ENCODE data around the gene NOL9.

NOL9 gene

GRCh38 chr1:6588893-6589520 is 34.7 kb upstream of the NOL9 start:
- Histone ChIP-seq H3K27me3 (ENCODE audit: control insufficient read depth in 1 of 2, insufficient read depth in 1 of 2, low read length in 2 of 2) (no peaks in the 10 kb centered on the region), H3K79me1 (replicated peaks; ENCODE audit: low read length, poor library complexity, severe bottlenecking) (peaks cover 57% of the 10 kb centered on the region), H3K4me3 (ENCODE audit: insufficient read depth in 1 of 2, low read depth in 1 of 2, low read length in 2 of 2) (no peak overlapping the region), H3K4me2 (ENCODE audit: low read length, poor library complexity, severe bottlenecking) (no peak overlapping the region), H3K9me3 (ENCODE audit: control insufficient read depth, low read length) (no peaks in the 10 kb centered on the region), H3K4ac (ENCODE audit: low read depth in 1 of 2, low read length in 2 of 2) (no peak overlapping the region), H4K8ac (ENCODE audit: low read length) (no peak overlapping the region), H3K4me1 (ENCODE audit: control insufficient read depth, insufficient read depth, low read depth, low read length) (peaks cover 9% of the 10 kb centered on the region), H3K27ac (ENCODE audit: low read length, poor library complexity, severe bottlenecking) (no peak overlapping the region), H3K36me3 (ENCODE audit: control insufficient read depth in 1 of 2, insufficient read depth in 2 of 2, low read depth in 1 of 2, low read length in 2 of 2) (peaks cover 68 to 82% of the 10 kb centered on the region in 2 experiments), H3K18ac (ENCODE audit: low read depth in 1 of 2, low read length in 2 of 2) (no peak overlapping the region), H2AFZ (ENCODE audit: low read depth, low read length) (no peak overlapping the region), H2AK5ac (ENCODE audit: low read length, severe bottlenecking) (no peak overlapping the region), H2BK15ac (ENCODE audit: low read depth, poor library complexity, severe bottlenecking) (no peak overlapping the region), H2BK5ac (ENCODE audit: low read depth, low read length, poor library complexity, severe bottlenecking) (no peak overlapping the region), H2BK120ac (ENCODE audit: low read depth, low read length) (no peak overlapping the region), H2BK12ac (ENCODE audit: low read length in 2 of 2) (no peak overlapping the region), H3K14ac (ENCODE audit: low read length in 2 of 2) (no peak overlapping the region), H3K9ac (ENCODE audit: low read length) (peak overlapping the region; percentile 62), H4K91ac (ENCODE audit: low read length) (no peak overlapping the region), H3K23ac (ENCODE audit: low read length in 2 of 2) (no peak overlapping the region)
- DNase-seq: no peak
- WGBS: 85% methylated on average over 24 of the region's 24 CpGs

GRCh38 chr1:6588128-6588892 is 34.0 kb upstream of the NOL9 start:
- peaks cover 8% of the 10 kb centered on the region for H3K4me1 ChIP-seq (ENCODE audit: control insufficient read depth, insufficient read depth, low read depth, low read length)
- no peak overlapping the region for H2BK5ac ChIP-seq (ENCODE audit: low read depth, low read length, poor library complexity, severe bottlenecking)
- no peak overlapping the region for H2BK12ac ChIP-seq (ENCODE audit: low read length in 2 of 2)
- no peak for DNase-seq
- H3K79me1 ChIP-seq (replicated peaks; ENCODE audit: low read length, poor library complexity, severe bottlenecking): peaks cover 50% of the 10 kb centered on the region
- no peaks in the 10 kb centered on the region for H3K9me3 ChIP-seq (ENCODE audit: control insufficient read depth, low read length)
- H3K14ac ChIP-seq (ENCODE audit: low read length in 2 of 2): no peak overlapping the region
- peaks cover 61 to 75% of the 10 kb centered on the region in 2 experiments for H3K36me3 ChIP-seq (ENCODE audit: control insufficient read depth in 1 of 2, insufficient read depth in 2 of 2, low read depth in 1 of 2, low read length in 2 of 2)
- 94% methylated on average over 25 of the region's 25 CpGs for WGBS
- H3K4ac ChIP-seq (ENCODE audit: low read depth in 1 of 2, low read length in 2 of 2): no peak overlapping the region
- H3K27me3 ChIP-seq (ENCODE audit: control insufficient read depth in 1 of 2, insufficient read depth in 1 of 2, low read length in 2 of 2): no peaks in the 10 kb centered on the region
- no peak overlapping the region for H3K4me2 ChIP-seq (ENCODE audit: low read length, poor library complexity, severe bottlenecking)
- peak overlapping the region; percentile 62 for H3K9ac ChIP-seq (ENCODE audit: low read length)
- H3K27ac ChIP-seq (ENCODE audit: low read length, poor library complexity, severe bottlenecking): no peak overlapping the region
- no peak overlapping the region for H2AK5ac ChIP-seq (ENCODE audit: low read length, severe bottlenecking)
- no peak overlapping the region for H2AFZ ChIP-seq (ENCODE audit: low read depth, low read length)
- no peak overlapping the region for H4K8ac ChIP-seq (ENCODE audit: low read length)
- no peak overlapping the region for H3K4me3 ChIP-seq (ENCODE audit: insufficient read depth in 1 of 2, low read depth in 1 of 2, low read length in 2 of 2)
- no peak overlapping the region for H3K23ac ChIP-seq (ENCODE audit: low read length in 2 of 2)
- H4K91ac ChIP-seq (ENCODE audit: low read length): no peak overlapping the region
- H3K18ac ChIP-seq (ENCODE audit: low read depth in 1 of 2, low read length in 2 of 2): no peak overlapping the region
- H2BK120ac ChIP-seq (ENCODE audit: low read depth, low read length): no peak overlapping the region
- H2BK15ac ChIP-seq (ENCODE audit: low read depth, poor library complexity, severe bottlenecking): no peak overlapping the region

- H3K9me3 ChIP-seq (ENCODE audit: control insufficient read depth, low read length): no peaks in the 10 kb centered on the region
- H3K27ac ChIP-seq (ENCODE audit: low read length, poor library complexity, severe bottlenecking): no peak overlapping the region
- WGBS: 94% methylated on average over 13 of the region's 13 CpGs
- peak overlapping the region; percentile 9 for H4K91ac ChIP-seq (ENCODE audit: low read length)
- H3K4me1 ChIP-seq (ENCODE audit: control insufficient read depth, insufficient read depth, low read depth, low read length): peaks cover 9% of the 10 kb centered on the region
- H3K18ac ChIP-seq (ENCODE audit: low read depth in 1 of 2, low read length in 2 of 2): no peak overlapping the region
- no peak overlapping the region for H3K4ac ChIP-seq (ENCODE audit: low read depth in 1 of 2, low read length in 2 of 2)
- no peak overlapping the region for H2BK5ac ChIP-seq (ENCODE audit: low read depth, low read length, poor library complexity, severe bottlenecking)
- no peak overlapping the region for H2BK120ac ChIP-seq (ENCODE audit: low read depth, low read length)
- peaks cover 45% of the 10 kb centered on the region for H3K79me1 ChIP-seq (replicated peaks; ENCODE audit: low read length, poor library complexity, severe bottlenecking)
- H2AFZ ChIP-seq (ENCODE audit: low read depth, low read length): no peak overlapping the region
- peaks cover 52 to 66% of the 10 kb centered on the region in 2 experiments for H3K36me3 ChIP-seq (ENCODE audit: control insufficient read depth in 1 of 2, insufficient read depth in 2 of 2, low read depth in 1 of 2, low read length in 2 of 2)
- peak overlapping the region; percentile 15 for H3K9ac ChIP-seq (ENCODE audit: low read length)
- H3K14ac ChIP-seq (ENCODE audit: low read length in 2 of 2): no peak overlapping the region
- peak overlapping the region in 1 of 2 experiments; percentile 77 for H3K23ac ChIP-seq (ENCODE audit: low read length in 2 of 2)
- DNase-seq: no peak
- no peaks in the 10 kb centered on the region for H3K27me3 ChIP-seq (ENCODE audit: control insufficient read depth in 1 of 2, insufficient read depth in 1 of 2, low read length in 2 of 2)
- H2AK5ac ChIP-seq (ENCODE audit: low read length, severe bottlenecking): no peak overlapping the region
- H4K8ac ChIP-seq (ENCODE audit: low read length): no peak overlapping the region
- H3K4me3 ChIP-seq (ENCODE audit: insufficient read depth in 1 of 2, low read depth in 1 of 2, low read length in 2 of 2): no peak overlapping the region
- H2BK12ac ChIP-seq (ENCODE audit: low read length in 2 of 2): no peak overlapping the region
- H3K4me2 ChIP-seq (ENCODE audit: low read length, poor library complexity, severe bottlenecking): no peak overlapping the region
- no peak overlapping the region for H2BK15ac ChIP-seq (ENCODE audit: low read depth, poor library complexity, severe bottlenecking)
Observed at GRCh38 chr1:6587261-6588005, 33.1 kb upstream of the NOL9 start.

GRCh38 chr1:6586404-6586816 is 32.1 kb upstream of the NOL9 start:
- H3K4me3 ChIP-seq (ENCODE audit: insufficient read depth in 1 of 2, low read depth in 1 of 2, low read length in 2 of 2): no peak overlapping the region
- H2BK15ac ChIP-seq (ENCODE audit: low read depth, poor library complexity, severe bottlenecking): no peak overlapping the region
- H3K4ac ChIP-seq (ENCODE audit: low read depth in 1 of 2, low read length in 2 of 2): no peak overlapping the region
- H2AFZ ChIP-seq (ENCODE audit: low read depth, low read length): no peak overlapping the region
- H3K79me1 ChIP-seq (replicated peaks; ENCODE audit: low read length, poor library complexity, severe bottlenecking): peaks cover 49% of the 10 kb centered on the region
- peaks cover 42 to 58% of the 10 kb centered on the region in 2 experiments for H3K36me3 ChIP-seq (ENCODE audit: control insufficient read depth in 1 of 2, insufficient read depth in 2 of 2, low read depth in 1 of 2, low read length in 2 of 2)
- H3K9ac ChIP-seq (ENCODE audit: low read length): no peak overlapping the region
- no peak overlapping the region for H2BK12ac ChIP-seq (ENCODE audit: low read length in 2 of 2)
- no peak overlapping the region for H2BK120ac ChIP-seq (ENCODE audit: low read depth, low read length)
- no peak overlapping the region for H3K27ac ChIP-seq (ENCODE audit: low read length, poor library complexity, severe bottlenecking)
- H3K14ac ChIP-seq (ENCODE audit: low read length in 2 of 2): no peak overlapping the region
- no peak overlapping the region for H3K4me2 ChIP-seq (ENCODE audit: low read length, poor library complexity, severe bottlenecking)
- no peak overlapping the region for H2AK5ac ChIP-seq (ENCODE audit: low read length, severe bottlenecking)
- no peak overlapping the region for H4K8ac ChIP-seq (ENCODE audit: low read length)
- H4K91ac ChIP-seq (ENCODE audit: low read length): no peak overlapping the region
- H2BK5ac ChIP-seq (ENCODE audit: low read depth, low read length, poor library complexity, severe bottlenecking): no peak overlapping the region
- H3K18ac ChIP-seq (ENCODE audit: low read depth in 1 of 2, low read length in 2 of 2): no peak overlapping the region
- H3K4me1 ChIP-seq (ENCODE audit: control insufficient read depth, insufficient read depth, low read depth, low read length): peaks cover 16% of the 10 kb centered on the region
- no peak for DNase-seq
- 97% methylated on average over 11 of the region's 11 CpGs for WGBS
- H3K9me3 ChIP-seq (ENCODE audit: control insufficient read depth, low read length): no peaks in the 10 kb centered on the region
- no peaks in the 10 kb centered on the region for H3K27me3 ChIP-seq (ENCODE audit: control insufficient read depth in 1 of 2, insufficient read depth in 1 of 2, low read length in 2 of 2)
- H3K23ac ChIP-seq (ENCODE audit: low read length in 2 of 2): no peak overlapping the region
